Activated CD8-positive, alpha-beta memory T cell treated with anti-CD3 and anti-CD28 coated beads, Interleukin-2, amount 50 U/mL, for 1 hour (primary cell): ENCODE measurements around the gene MTHFD2L.
"Not testable (repeated sequence)": the region's sequence is repeated elsewhere in the genome, so short reads cannot be mapped to it uniquely, and the experiment has no call there.

Source experiments
- DNase-seq: peaks from one replicate; pipeline ENCODE4 v3.0.0-alpha.2; 2020; ENCODE audit errors: extremely low read depth

MTHFD2L gene

DNA sequence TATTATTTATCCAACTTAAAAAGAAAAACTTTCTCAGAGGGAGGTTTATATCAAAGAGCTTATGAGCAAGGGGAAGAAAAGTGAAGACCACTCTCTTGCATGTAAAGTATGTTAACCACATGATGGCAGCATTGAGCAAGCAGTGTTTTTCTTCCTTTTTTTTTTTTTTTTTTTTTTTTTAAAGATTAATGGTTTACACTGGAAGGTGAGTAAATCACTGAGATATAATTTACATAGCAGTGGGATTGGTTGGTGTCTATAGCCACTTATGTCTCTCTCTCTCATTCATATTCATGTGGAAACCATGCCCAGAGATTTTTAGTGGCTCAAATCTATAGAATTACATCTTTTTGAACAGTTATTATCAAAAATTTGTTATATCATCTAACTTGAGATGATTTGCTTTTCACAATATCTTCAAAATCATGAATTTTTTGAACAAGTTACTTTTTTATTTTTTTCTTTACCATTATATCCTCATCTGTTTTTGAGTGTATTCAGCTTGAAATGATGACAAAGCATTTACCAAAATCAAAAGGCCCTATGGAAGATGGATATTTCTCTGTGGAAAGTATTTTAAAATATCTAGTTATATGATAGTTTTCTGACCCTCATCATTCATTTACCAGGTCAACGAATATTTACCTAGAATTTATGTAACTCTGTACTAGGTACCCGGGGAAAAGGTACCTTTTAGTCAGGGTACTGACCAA lies 31.6 kb downstream of the MTHFD2L start:
- no peak for DNase-seq

DNA sequence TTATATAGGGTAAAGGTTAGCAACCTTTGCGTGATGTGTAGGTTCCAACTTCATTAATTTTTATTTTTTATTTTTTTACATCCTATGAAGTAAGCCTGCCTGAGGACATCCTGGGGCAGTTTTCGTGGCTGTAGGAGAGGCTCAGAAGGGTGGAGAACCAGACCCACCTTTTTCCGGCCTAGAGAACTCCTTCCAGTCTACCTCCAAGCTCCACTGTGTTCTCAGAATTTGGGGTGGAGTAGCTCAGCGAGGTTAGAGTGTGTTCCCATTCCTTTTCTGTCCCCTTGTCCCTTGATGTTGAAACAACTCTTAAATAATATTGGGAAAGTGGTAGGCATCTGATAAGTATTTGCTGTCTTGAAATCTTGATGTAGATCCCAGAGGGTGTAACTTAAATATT lies 32.4 kb downstream of the MTHFD2L start:
- DNase-seq = no peak

DNA sequence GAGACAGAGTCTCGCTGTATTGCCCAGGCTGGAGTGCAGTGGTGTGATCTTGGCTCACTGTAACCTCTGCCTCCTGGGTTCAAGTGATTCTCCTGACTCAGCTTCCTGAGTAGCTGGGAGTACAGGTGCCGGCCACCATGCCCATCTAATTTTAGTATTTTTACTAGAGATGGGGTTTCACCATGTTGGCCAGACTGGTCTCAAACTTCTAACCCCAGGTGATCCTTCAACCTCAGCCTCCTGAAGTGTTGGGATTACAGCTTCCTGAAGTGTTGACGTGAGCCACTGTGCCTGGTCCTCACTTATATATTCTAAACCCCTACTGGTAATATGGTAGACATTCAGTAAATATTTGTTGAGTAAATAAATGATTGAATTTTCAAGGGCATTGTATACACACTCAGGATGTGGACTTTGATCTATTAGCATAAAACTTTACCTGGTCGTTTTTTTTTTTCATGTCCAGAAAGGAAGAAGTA lies 33.0 kb downstream of the MTHFD2L start:
- no peak for DNase-seq

DNA sequence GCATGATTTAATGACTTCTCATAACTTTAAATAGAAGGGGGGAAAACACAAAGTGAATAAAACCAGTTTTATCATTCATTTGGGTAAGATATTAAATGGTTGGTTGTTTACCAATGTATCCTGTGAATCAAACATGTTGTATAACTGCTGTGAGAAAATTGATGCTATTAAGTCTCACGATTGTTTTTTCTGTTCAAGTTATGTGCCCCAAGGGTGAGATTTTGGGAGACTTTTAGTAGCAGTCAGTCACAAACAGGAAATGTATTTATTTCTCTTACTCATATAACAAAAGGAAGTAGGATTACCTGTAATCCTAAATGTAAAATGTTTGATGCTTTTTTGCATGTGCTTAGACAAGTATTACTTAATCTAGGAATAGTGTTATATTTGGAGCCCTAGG lies 39.2 kb downstream of the MTHFD2L start:
- DNase-seq = no peak

DNA sequence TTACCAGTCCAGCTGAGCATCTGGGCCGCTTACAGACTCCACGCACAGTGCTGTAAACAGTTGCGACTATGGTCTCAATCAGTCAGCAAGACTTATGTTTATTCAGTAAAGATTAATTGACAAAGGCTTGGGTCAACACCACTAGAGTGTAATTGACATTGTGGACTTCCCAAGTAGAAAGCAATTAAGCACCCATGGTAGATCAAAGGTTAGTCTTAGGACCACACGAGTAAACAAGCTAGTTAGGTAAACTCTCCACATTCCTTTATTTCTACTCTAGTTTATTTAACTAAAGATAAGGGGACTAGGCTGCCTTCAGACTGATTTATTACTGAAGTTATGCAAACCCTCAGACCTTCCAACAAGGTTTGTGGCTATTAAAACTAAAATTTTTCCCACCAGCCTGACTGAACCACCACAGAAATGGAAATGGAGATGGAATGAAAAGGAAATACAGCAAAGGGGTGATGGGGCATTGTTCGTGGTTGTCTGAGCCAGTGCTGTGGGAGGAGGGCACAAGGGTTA lies 44.2 kb downstream of the MTHFD2L start:
- no peak for DNase-seq

DNA sequence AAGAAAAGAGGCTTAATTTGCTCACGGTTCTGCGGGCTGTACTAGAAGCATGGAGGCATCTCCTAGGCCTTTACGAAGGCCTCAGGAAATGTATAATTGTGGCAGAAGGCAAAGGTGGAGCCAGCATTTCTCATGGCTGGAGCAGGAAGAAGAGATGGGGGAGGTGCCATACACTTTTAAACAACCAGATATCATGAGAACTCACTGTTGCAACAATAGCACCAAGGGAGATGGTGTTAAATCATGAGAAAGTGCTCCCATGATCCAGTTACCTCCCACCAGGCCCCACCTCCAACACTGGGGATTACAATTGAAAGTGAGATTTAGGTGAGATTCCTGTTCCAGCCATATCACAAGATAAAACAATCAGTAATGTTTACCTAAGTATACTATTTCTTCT lies 45.5 kb downstream of the MTHFD2L start:
- no peak for DNase-seq

DNA sequence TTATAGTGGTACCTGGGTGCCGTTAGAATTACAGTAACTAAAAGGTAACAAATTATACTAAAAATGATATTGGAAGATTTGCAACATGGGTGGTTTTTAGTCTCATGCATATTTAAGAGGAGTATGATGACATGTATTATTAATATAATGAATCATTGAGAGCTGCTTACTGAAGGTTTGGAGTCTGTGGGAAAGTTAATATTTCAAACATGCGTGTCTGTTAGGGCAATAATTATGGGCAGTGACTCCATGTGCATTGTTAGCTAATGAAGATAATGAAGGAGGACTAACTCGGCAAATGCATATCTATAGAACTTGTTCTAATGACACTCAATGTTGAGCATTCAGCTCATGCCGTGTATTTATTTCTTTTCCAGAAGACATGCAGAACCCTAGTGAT lies 47.1 kb downstream of the MTHFD2L start:
- DNase-seq = no peak

DNA sequence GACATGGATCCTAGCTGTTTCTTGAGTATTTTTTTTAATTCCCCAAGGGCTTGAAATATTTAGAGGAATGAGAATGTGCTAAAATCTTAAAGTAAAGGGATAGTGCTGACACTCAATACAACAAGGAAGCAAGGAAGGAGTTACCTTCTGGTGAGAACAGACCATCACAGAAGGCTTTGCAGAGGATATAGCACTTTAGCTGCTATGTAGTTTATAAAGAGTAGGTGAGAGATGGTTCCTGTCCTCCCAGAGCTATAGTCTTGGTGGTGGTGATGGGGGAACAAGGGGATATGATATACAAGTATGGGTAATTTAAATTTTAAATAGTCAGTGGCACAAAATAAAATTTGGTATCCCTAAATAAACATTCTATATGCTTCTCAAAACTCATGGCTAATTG lies 47.6 kb downstream of the MTHFD2L start:
- no peak for DNase-seq

DNA sequence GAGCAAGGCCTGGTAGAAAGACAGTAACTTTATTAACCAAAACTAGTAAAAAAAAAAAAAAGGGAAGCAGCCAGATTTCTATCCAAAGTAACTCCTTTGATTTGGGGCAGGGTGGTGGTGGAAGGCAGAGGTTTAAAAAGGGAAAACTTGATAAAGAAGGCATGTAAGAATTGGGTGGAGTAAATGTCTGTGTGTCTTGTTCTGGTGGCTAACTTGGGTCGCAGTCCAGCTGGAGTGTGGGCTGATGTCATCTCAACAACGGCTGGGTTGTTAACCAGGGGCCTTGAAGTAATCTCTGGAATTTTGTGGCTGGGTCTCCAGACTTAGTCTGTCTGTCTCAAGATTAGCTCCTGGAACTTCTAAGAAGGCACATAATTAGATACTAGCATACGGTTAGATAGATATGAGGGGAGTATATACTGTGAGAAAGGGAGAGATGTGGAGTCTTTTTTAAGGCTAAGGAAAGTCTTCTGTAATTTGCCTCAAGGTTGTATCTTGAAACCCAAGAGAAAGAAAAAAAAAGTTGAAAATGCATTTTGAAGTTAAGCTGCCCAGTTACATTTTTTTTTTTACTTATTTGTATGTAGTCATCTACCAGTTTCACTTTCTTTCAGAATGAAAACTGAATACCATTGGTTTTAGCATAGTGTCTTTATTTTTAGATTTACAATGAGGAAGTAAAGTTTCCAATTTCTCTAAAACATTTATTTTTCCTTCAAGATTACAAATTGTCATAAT lies 48.3 kb downstream of the MTHFD2L start:
- DNase-seq = no peak

DNA sequence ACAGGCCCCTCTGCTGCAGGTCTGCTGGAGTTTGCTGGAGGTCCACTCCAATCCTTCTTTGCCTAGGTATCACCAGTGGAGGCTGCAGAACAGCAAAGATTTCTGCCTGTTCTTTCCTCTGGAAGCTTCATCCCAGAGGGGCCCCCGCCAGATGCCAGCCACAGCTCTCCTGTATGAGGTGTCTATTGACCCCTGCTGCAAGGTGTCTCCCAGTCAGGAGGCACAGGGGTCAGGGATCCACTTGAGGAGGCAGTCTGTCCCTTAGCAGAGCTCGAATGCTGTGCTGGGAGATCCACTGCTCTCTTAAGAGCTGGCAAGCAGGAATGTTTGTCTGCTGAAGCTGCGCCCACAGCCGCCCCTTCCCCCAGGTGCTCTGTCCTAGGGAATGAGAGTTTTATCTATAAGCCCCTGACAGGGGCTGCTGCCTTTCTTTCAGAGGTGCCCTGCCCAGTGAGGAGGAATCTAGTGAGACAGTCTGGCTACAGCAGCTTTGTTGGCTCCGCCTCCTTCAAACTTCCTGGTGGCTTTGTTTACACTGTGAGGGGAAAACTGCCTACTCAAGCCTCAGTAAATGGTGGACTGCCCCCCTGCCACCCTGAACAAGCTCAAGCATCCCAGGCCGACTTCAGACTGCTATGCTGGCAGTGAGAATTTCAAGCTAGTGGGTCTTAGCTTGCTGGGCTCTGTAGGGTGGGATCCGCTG lies 56.7 kb downstream of the MTHFD2L start:
- not testable (repeated sequence) for DNase-seq

DNA sequence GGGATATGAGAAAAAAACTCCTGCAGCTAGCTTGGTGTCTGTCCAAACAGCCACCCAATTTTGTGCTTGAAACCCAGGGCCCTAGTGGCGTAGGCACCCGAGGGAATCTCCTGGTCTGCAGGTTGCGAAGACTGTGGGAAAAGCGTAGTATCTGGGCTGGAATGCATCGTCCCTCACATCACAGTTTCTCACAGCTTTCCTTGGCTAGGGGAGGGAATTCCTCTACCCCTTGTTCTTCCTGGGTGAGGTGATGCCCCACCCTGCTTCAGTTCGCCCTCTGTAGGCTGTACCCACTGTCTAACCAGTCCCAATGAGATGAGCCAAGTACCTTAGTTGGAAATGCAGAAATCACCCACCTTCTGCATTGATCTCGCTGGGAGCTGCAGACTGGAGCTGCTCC lies 57.3 kb downstream of the MTHFD2L start:
- DNase-seq = not testable (repeated sequence)

DNA sequence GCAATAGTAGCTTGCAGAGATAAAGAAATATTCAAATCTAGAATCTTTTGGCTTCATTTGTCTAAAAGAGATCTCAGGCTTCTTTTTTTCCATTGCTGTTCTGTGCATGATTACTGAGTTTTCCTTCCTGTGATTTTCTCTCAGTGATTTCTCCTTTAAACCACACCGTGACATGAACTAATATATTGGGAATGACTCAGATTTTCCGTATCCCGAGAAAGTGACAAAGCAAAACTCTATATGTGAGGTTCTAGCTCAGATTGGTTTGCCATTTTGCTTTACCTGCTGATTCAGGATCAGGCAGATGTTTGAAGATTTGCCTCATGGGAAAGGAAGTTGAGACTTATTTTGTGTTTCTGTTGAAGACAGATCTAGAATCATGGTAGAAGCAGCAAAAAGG lies 59.4 kb downstream of the MTHFD2L start:
- no peak for DNase-seq

DNA sequence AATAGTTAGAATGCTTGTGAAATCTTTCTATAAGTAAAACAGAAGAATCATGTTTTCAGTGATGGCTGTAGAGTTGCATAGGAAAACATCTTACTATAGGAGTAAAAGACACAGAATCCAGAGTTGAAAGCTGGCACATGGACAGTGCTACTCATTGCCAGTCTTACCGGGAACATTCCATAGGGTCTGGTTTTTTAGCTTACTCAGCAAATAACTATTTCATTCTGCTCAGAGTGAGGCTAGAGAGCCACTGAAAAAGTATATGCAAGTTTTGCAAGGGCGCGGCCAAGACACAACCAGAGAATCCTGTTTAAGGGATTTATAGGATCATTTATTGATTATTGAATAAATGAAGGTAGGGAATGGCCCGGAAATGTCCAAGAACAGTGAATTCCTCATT lies 60.3 kb downstream of the MTHFD2L start:
- no peak for DNase-seq

DNA sequence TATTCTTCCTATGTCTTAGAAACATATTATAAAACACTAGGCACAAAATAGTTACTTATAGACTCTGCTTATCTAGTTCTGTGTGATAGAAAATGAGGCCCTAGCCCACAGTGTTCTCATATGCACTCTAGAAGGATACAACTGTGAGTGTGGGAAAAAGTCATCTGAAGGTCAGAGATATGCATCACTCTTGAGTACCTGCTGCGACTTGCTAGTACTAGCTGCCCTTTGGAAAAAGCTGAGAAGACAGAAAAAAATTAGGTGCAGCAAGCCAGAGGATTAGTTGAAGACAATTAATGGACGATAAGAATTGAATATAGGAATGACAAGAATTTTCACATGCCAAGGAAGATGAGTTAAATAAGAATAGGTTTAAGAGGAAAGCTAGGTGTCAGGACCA lies 61.3 kb downstream of the MTHFD2L start:
- DNase-seq = no peak

DNA sequence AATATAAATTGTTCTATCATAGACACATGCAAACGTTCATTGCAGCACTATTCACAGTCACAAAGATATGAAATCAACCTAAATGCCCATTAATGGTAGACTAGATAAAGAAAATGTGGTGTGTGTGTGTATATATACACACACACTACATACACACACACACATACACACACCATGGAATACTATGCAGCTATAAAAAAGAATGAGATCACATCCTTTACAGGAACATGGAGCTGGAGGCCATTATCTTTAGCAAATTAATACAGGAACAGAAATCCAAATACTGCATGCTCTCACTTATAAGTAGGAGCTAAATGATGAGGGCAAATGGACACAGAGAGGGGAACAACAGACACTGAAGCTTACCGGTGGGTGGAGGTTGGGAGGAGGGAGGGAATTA lies 65.2 kb downstream of the MTHFD2L start:
- DNase-seq = no peak

DNA sequence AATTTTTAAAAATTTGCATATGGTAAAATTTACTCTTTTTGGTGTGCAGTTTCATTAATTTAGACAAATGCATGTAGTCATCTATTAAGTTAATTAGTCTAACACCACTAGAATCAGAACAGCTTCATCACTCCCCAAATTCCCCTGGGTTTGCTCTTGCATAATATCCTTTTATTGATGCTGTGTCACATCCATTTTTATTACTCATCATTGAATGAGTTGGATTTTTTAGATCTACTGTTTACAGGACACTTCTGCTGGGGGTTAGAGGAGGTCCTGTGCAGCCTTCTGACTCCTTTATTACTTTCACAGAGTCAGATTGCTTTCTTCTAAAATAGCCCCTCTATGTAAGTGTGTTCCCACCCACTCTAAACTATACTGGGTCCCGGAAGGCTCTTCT lies 65.9 kb downstream of the MTHFD2L start:
- DNase-seq = no peak

DNA sequence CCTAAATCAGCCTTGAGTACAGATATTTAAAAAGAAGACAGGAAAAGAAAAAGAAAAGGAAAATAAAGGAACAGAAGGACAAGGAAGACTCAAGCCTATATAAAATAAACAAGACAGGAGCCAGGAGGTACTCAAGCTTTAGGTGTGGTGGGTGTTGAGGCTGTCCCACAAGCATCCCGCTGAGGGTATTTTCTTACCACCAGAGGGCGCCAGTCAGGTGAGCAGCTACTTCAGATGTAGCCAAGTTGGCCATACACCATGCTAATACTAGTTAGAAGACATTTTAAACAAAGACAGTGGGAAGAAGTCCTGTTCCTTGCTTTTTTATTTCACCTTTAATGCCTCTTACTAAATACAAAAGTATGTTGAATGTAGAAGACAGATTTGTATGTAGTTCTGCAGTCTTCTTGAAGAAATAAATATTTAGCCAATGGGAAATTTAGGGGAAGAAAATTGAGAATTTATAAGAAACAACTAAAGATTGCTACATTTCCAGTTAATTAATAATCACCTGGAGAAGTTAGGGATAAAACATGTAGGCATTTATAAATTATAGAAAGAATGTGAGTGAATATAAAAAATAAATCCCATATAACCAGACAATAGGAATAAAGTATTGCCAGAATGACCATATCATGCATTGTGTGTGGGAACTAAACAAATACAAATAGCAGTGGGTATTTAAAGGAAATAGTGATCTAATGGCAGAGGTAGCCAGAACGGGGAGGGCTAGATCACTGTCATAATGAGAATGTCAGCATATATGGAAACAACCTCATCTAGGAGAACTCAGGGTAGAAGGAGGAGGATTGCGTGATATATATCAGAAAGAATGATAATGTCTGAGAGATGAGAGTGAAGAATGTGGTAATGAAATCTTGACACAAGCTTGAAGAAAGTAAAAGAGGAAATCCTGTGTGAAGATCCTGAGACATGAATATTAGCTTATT lies 71.0 kb downstream of the MTHFD2L start:
- DNase-seq = peak; percentile 27

DNA sequence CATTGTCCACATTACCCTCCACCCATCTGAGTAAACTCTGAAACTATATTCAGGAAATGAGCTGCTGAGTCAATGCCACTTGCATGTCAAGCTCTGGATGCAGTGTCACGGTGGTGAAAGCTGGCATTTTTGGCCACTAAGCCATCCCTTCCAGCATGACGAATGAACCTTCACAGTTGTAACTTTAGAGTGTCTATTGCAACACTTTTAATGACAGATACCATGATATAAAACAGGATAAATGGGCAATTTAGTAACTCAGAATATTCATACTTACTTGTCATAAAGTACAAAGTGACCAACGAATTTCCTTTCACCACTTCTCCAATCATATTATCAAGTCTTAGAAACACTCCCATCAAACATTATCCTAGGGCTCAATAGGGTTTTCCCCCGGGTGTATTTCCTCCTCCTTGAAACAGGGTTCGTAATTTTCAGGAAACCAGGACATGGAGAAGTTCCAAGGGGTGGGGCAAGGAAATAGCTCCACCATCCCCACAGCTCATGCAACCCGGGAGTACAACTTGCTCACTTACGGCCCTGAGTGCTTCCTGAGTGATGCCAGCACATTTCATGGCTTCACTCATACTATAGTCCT lies 73.1 kb downstream of the MTHFD2L start:
- no peak for DNase-seq

DNA sequence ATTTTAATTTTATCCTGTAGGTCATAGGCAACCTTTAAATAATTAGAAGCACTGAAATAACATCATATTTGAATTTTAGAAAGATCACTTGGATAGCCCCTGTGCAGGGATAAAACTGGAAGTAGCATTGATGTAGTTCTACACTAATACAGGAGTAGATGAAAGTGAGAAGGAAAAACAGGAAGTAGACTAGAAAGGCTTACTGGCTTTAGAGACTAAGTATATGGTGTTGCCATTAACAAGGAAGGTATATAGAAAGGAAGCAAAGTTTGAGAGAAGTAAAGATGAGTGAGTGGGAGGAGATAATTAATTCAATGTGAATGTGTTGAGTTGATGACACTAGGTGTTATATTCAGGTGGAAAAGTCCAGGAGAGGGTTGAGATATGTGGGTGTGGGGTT lies 77.2 kb downstream of the MTHFD2L start:
- DNase-seq = no peak

DNA sequence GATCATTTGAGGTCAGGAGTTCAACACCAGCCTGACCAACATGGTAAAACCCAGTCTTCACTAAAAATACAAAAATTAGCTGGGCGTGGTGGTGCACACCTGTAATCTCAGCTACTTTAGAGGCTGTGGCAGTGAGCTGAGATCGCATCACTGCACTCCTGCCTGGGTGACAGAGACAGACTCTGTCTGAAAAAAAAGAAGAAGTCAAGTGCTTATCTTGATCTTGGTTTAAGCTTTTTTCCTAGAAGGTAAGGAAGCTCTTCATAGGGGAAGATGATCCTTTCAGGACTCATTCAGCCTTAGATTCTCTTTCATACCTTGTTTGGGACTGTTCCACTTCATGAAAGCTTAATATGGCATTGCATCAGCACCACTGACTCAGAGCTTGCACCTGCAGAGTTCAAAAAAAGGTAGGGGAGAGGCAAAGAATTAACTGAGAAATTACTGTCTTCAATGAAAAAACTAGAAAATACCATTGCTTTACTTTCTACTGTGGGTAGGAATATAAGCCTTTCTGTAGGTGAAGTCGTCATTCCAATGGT lies 79.6 kb downstream of the MTHFD2L start:
- no peak for DNase-seq

DNA sequence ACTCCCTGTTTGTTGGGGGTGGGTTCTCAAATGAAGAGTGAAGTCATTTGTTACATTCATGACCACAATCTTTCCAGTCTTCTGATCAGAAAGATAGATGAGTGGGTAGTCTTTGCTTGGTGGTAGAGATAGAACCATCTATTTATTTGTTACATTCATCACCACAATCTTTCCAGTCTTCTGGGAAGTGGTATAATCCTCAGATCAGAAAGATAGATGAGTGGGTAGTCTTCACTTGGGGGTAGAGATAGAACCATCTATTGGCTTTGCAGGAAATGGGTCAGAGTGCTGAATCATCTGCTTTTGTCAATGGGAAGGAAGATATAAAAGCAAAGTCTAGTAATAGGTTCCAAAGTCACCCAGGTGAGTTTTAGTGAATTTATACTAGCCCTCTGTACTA lies 86.1 kb downstream of the MTHFD2L start:
- DNase-seq = no peak
